ENCODE results near the gene UBE2J2. TPM values are rescaled to one million over a fixed set of nuclear protein-coding genes. Genes with fewer than 3 reads are reported as not detected.

Gene UBE2J2
- total RNA-seq (2022; extraction: Qiagen RNA extraction; ENCODE audit: low read depth), result 38.1 to 48.8 TPM (median 48.1 TPM) in 5 replicates

GRCh38 chr1:1273512-1274298, at the start of gene UBE2J2:
Gene UBE2J2, minus strand, starts transcription at chr1:1273854. Its CDS starts 5,862 bp downstream, at chr1:1267992.

GRCh38 chr1:1307923-1308755, 34.5 kb upstream of the UBE2J2 start, which contains the start of the genes ACAP3 and PUSL1:
Gene ACAP3, minus strand, starts transcription at chr1:1307930. Its CDS starts 115 bp downstream, at chr1:1307815.
Gene PUSL1, plus strand, starts transcription at chr1:1308597. Its CDS starts 47 bp downstream, at chr1:1308644.

GRCh38 chr1:1246577-1247340, 26.9 kb downstream of the UBE2J2 start, which contains the start of gene C1QTNF12:
Gene C1QTNF12, minus strand, starts transcription at chr1:1246722. Its CDS starts 32 bp downstream, at chr1:1246690.

GRCh38 chr1:1232208-1232795, 41.4 kb downstream of the UBE2J2 start, which contains the start of gene B3GALT6:
Gene B3GALT6, plus strand, starts transcription at chr1:1232237. Its CDS starts 42 bp downstream, at chr1:1232279.

GRCh38 chr1:1231400-1232207, 42.0 kb downstream of the UBE2J2 start, which contains the start of gene SDF4:
Gene SDF4, minus strand, starts transcription at chr1:1232001. Its CDS starts 3,229 bp downstream, at chr1:1228772.

GRCh38 chr1:1213345-1214265, 60.0 kb downstream of the UBE2J2 start, which contains the start of gene TNFRSF4:
Gene TNFRSF4, minus strand, starts transcription at chr1:1214153. Its CDS starts 26 bp downstream, at chr1:1214127.

GRCh38 chr1:1206376-1206965, 67.2 kb downstream of the UBE2J2 start, which contains the start of gene TNFRSF18:
Gene TNFRSF18, minus strand, starts transcription at chr1:1206592. Its CDS starts 21 bp downstream, at chr1:1206571.

Other genes starting within 250 kb of the UBE2J2 start
- gene RNF223, start 199.5 kb downstream of the UBE2J2 start, total RNA-seq (2022; extraction: Qiagen RNA extraction; ENCODE audit: low read depth), result 0.16 to 0.67 TPM (median 0.27 TPM) in 5 replicates
- 6.7 to 16.7 TPM (median 13.8 TPM) in 5 replicates for gene C1orf159, start 157.8 kb downstream of the UBE2J2 start, total RNA-seq (2022; extraction: Qiagen RNA extraction; ENCODE audit: low read depth)
- not detected in 5 replicates for gene TTLL10, start 100.0 kb downstream of the UBE2J2 start, total RNA-seq (2022; extraction: Qiagen RNA extraction; ENCODE audit: low read depth)
- 0.35 TPM in 1 of 5 replicates, not detected in the others for gene TNFRSF18, start 67.3 kb downstream of the UBE2J2 start, total RNA-seq (2022; extraction: Qiagen RNA extraction; ENCODE audit: low read depth)
- 0.20 to 0.23 TPM in 2 of 5 replicates, not detected in the others for gene TNFRSF4, start 59.7 kb downstream of the UBE2J2 start, total RNA-seq (2022; extraction: Qiagen RNA extraction; ENCODE audit: low read depth)
- 84.0 to 148 TPM (median 137 TPM) in 5 replicates for gene SDF4, start 41.9 kb downstream of the UBE2J2 start, total RNA-seq (2022; extraction: Qiagen RNA extraction; ENCODE audit: low read depth)
- gene B3GALT6, start 41.6 kb downstream of the UBE2J2 start, total RNA-seq (2022; extraction: Qiagen RNA extraction; ENCODE audit: low read depth), result 8.9 to 24.1 TPM (median 21.8 TPM) in 5 replicates
- gene C1QTNF12, start 27.1 kb downstream of the UBE2J2 start, total RNA-seq (2022; extraction: Qiagen RNA extraction; ENCODE audit: low read depth), result 1.2 to 2.6 TPM (median 2.0 TPM) in 4 of 5 replicates, not detected in the other
- 0.88 to 1.5 TPM (median 1.2 TPM) in 5 replicates for gene SCNN1D, start 6.6 kb upstream of the UBE2J2 start, total RNA-seq (2022; extraction: Qiagen RNA extraction; ENCODE audit: low read depth)
- 5.3 to 22.8 TPM (median 18.9 TPM) in 5 replicates for gene ACAP3, start 34.1 kb upstream of the UBE2J2 start, total RNA-seq (2022; extraction: Qiagen RNA extraction; ENCODE audit: low read depth)
- 13.1 to 28.9 TPM (median 26.2 TPM) in 5 replicates for gene PUSL1, start 34.7 kb upstream of the UBE2J2 start, total RNA-seq (2022; extraction: Qiagen RNA extraction; ENCODE audit: low read depth)
- gene INTS11, start 50.8 kb upstream of the UBE2J2 start, total RNA-seq (2022; extraction: Qiagen RNA extraction; ENCODE audit: low read depth), result 45.7 to 67.6 TPM (median 59.0 TPM) in 5 replicates
- 11.2 to 23.6 TPM (median 21.2 TPM) in 5 replicates for gene CPTP, start 50.9 kb upstream of the UBE2J2 start, total RNA-seq (2022; extraction: Qiagen RNA extraction; ENCODE audit: low read depth)
- gene TAS1R3, start 57.4 kb upstream of the UBE2J2 start, total RNA-seq (2022; extraction: Qiagen RNA extraction; ENCODE audit: low read depth), result 0.08 to 0.20 TPM (median 0.12 TPM) in 5 replicates
- 31.3 to 89.3 TPM (median 77.1 TPM) in 5 replicates for gene DVL1, start 75.6 kb upstream of the UBE2J2 start, total RNA-seq (2022; extraction: Qiagen RNA extraction; ENCODE audit: low read depth)
- 0.15 to 0.29 TPM in 2 of 5 replicates, not detected in the others for gene MXRA8, start 84.7 kb upstream of the UBE2J2 start, total RNA-seq (2022; extraction: Qiagen RNA extraction; ENCODE audit: low read depth)
- gene AURKAIP1, start 101.4 kb upstream of the UBE2J2 start, total RNA-seq (2022; extraction: Qiagen RNA extraction; ENCODE audit: low read depth), result 90.7 to 179 TPM (median 167 TPM) in 5 replicates
- gene CCNL2, start 125.5 kb upstream of the UBE2J2 start, total RNA-seq (2022; extraction: Qiagen RNA extraction; ENCODE audit: low read depth), result 38.3 to 62.7 TPM (median 53.1 TPM) in 5 replicates
- 122 to 156 TPM (median 133 TPM) in 5 replicates for gene MRPL20, start 133.4 kb upstream of the UBE2J2 start, total RNA-seq (2022; extraction: Qiagen RNA extraction; ENCODE audit: low read depth)
- 0.07 to 0.23 TPM in 2 of 5 replicates, not detected in the others for gene ANKRD65, start 147.4 kb upstream of the UBE2J2 start, total RNA-seq (2022; extraction: Qiagen RNA extraction; ENCODE audit: low read depth)
- 5.3 to 18.2 TPM (median 15.0 TPM) in 5 replicates for gene VWA1, start 161.8 kb upstream of the UBE2J2 start, total RNA-seq (2022; extraction: Qiagen RNA extraction; ENCODE audit: low read depth)
- gene ATAD3C, start 175.8 kb upstream of the UBE2J2 start, total RNA-seq (2022; extraction: Qiagen RNA extraction; ENCODE audit: low read depth), result not detected in 5 replicates
- 1.6 to 3.6 TPM (median 3.0 TPM) in 5 replicates for gene ATAD3B, start 197.9 kb upstream of the UBE2J2 start, total RNA-seq (2022; extraction: Qiagen RNA extraction; ENCODE audit: low read depth)
- gene ATAD3A, start 238.3 kb upstream of the UBE2J2 start, total RNA-seq (2022; extraction: Qiagen RNA extraction; ENCODE audit: low read depth), result 24.3 to 40.3 TPM (median 39.2 TPM) in 5 replicates